ENCODE measurements around the gene RPL23. TPM values are rescaled to one million over a fixed set of nuclear protein-coding genes. Genes with fewer than 3 reads are reported as not detected.

Gene RPL23
- total and polyA plus RNA-seq, 9 of the 15 experiments (the other 6 are each of a cell fraction or from before 2014, with no cell fraction given) = 1,745 to 3,667 (median 3,096) TPM

DNA sequence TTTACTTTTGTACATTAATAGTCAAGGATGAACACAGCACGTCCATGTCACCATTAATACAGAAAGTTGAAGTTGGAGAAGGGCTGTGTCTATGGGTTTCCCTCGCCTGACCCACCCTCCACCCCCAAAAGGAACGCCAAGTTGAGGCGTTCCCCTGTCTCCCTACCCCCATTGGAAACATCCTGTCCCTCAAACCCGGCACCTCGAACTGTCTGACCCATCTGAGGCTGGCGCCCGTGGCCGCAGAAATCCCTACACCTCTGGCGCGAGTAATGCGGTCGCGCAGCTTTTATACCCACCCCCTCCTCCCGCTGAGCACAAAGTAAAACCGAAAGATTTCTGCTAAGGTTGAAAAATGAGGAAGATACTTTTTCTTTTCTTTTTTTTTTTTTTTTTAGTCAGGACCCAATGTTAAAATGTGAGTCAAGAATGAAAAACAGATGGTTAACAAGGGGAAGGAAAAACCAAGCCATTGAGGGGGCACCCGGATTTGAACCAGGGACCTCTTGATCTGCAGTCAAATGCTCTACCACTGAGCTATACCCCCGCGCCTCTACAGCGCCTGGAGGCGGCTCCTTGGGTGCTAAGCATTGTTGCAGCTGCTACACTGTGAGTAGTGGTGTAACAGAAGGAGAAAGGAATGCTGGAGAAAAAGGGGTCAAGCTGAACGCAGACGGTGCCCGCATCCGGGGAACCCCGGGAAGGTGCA is 15.4 kb upstream of the RPL23 start:
- peak; percentile 65 for FAIRE-seq
- TF ChIP-seq, protein P1, sequence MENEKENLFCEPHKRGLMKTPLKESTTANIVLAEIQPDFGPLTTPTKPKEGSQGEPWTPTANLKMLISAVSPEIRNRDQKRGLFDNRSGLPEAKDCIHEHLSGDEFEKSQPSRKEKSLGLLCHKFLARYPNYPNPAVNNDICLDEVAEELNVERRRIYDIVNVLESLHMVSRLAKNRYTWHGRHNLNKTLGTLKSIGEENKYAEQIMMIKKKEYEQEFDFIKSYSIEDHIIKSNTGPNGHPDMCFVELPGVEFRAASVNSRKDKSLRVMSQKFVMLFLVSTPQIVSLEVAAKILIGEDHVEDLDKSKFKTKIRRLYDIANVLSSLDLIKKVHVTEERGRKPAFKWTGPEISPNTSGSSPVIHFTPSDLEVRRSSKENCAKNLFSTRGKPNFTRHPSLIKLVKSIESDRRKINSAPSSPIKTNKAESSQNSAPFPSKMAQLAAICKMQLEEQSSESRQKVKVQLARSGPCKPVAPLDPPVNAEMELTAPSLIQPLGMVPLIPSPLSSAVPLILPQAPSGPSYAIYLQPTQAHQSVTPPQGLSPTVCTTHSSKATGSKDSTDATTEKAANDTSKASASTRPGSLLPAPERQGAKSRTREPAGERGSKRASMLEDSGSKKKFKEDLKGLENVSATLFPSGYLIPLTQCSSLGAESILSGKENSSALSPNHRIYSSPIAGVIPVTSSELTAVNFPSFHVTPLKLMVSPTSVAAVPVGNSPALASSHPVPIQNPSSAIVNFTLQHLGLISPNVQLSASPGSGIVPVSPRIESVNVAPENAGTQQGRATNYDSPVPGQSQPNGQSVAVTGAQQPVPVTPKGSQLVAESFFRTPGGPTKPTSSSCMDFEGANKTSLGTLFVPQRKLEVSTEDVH (IDR thresholded peaks at IDR 0.05; ENCODE audit: low read depth, partially characterized antibody) = no peak
- no peak for TF ChIP-seq SMARCA5 (IDR thresholded peaks at IDR 0.05)
- TF ChIP-seq ZNF583 (CRISPR knock-in tag; IDR thresholded peaks at IDR 0.05) = peak; percentile 62; the same call in 1 of the 2 replicates
- TF ChIP-seq, protein P2, sequence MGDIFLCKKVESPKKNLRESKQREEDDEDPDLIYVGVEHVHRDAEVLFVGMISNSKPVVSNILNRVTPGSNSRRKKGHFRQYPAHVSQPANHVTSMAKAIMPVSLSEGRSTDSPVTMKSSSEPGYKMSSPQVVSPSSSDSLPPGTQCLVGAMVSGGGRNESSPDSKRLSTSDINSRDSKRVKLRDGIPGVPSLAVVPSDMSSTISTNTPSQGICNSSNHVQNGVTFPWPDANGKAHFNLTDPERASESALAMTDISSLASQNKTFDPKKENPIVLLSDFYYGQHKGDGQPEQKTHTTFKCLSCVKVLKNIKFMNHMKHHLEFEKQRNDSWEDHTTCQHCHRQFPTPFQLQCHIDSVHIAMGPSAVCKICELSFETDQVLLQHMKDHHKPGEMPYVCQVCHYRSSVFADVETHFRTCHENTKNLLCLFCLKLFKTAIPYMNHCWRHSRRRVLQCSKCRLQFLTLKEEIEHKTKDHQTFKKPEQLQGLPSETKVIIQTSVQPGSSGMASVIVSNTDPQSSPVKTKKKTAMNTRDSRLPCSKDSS (IDR thresholded peaks at IDR 0.05; ENCODE audit: low read depth, partially characterized antibody) = no peak
- no peak for TF ChIP-seq THAP12 (CRISPR knock-in tag; IDR thresholded peaks at IDR 0.05)
- peak; percentile 74 for TF ChIP-seq BDP1 (IDR thresholded peaks at IDR 0.05; ENCODE audit: insufficient read depth, insufficient read length)
- TF ChIP-seq RCOR1 (IDR thresholded peaks at IDR 0.05; ENCODE audit: borderline replicate concordance in 1 of 2, low read depth in 2 of 2, low read length in 2 of 2) = peak; percentile 4 to 58; a peak in 2 of 4 replicates
- TF ChIP-seq SRSF7 (optimal IDR thresholded peaks at IDR 0.05; ENCODE audit: low read depth, low read length) = no peak
- TF ChIP-seq MTA1 (IDR thresholded peaks at IDR 0.05; ENCODE audit: borderline replicate concordance) = no peak
- TF ChIP-seq ZNF740 (CRISPR knock-in tag; IDR thresholded peaks at IDR 0.05) = no peak
- no peak for TF ChIP-seq ZNF740 (tag; IDR thresholded peaks at IDR 0.05)
- no peak for TF ChIP-seq ZNF140 (CRISPR knock-in tag; IDR thresholded peaks at IDR 0.05)

More for the DNA sequence above, 15.4 kb upstream of the RPL23 start:
- peaks cover 23% of the 10 kb centered on the region; the same call in 2 of the 3 replicates for H3K36me3 ChIP-seq (ENCODE audit: control insufficient read depth, insufficient read depth, low read length)
- peak overlapping the region; percentile 91 to 94 for H3K9ac ChIP-seq (ENCODE audit: insufficient read depth in 1 of 2, low read depth in 2 of 2, low read length in 2 of 2)
- peak overlapping the region; percentile 88 for H3K27ac ChIP-seq (ENCODE audit: extremely low read depth, low read depth, low read length)
- peaks cover 23% of the 10 kb centered on the region for H4K20me1 ChIP-seq (replicated peaks; ENCODE audit: control insufficient read depth, insufficient read depth, low read length)
- BruUV-seq (replicated peaks) = no TSS peak
- H3K4me2 ChIP-seq (ENCODE audit: insufficient read depth, low read length) = peak overlapping the region; percentile 85
- peak overlapping the region; percentile 89 for H2AFZ ChIP-seq (ENCODE audit: low read depth, low read length)
- H3K79me2 ChIP-seq (ENCODE audit: control insufficient read depth, insufficient read depth, low read length) = peaks cover 40% of the 10 kb centered on the region
- peak; percentile 62 to 90 (median 67) for DNase-seq (ENCODE audit: extremely low read depth in 1 of 4, low spot score in 3 of 4)
- no peaks in the 10 kb centered on the region for H3K9me3 ChIP-seq (replicated peaks; ENCODE audit: control insufficient read depth, insufficient read depth, low read depth, low read length)
- ChIA-PET CTCF (ENCODE audit: low intra/inter-chr PET ratio) (interaction anchor here (0.6 to 0.7 kb wide), 3 partner anchors 27 to 284 kb away, joined by 3 read pairs; no protein-coding TSS in a partner anchor), POLR2A (interaction anchor here (0.5 to 5.0 kb wide), 16 partner anchors 8 to 1503 kb away, joined by 3 to 70 read pairs (median 4); partner anchors contain the start of gene RPL23)
- under 1% methylated on average over 26 of the region's 26 CpGs for WGBS (ENCODE audit: insufficient coverage, low coverage, missing lambda C conversion rate)
- intact Hi-C loops (cut with micrococcal nuclease) = loop anchor here (2.0 to 10.0 kb wide), 4 partner anchors 32 to 283 kb away; partner anchors contain the start of genes EPOP, PLXDC1 and PSMB3
- peak overlapping the region; percentile 97 for H3K4me3 ChIP-seq
- H3K9me1 ChIP-seq (ENCODE audit: control insufficient read depth, insufficient read depth, low read length) = peaks cover 13% of the 10 kb centered on the region
- peaks cover 19 to 42% of the 10 kb centered on the region in 2 experiments for H3K4me1 ChIP-seq (replicated peaks in 1 of 2; ENCODE audit: control insufficient read depth in 2 of 2, insufficient read depth in 2 of 2, low read length in 2 of 2)
- in situ Hi-C loops (cut with MboI) = no loop called here
- peak; percentile 69 for ATAC-seq
- no peaks in the 10 kb centered on the region for H3K27me3 ChIP-seq (ENCODE audit: control insufficient read depth in 2 of 2, insufficient read depth in 2 of 2, low read length in 2 of 2)
